Measurements from ENCODE around the gene CYLC1. TPM values are rescaled to one million over a fixed set of nuclear protein-coding genes. Genes with fewer than 3 reads are reported as not detected.

The CYLC1 gene, protein sequence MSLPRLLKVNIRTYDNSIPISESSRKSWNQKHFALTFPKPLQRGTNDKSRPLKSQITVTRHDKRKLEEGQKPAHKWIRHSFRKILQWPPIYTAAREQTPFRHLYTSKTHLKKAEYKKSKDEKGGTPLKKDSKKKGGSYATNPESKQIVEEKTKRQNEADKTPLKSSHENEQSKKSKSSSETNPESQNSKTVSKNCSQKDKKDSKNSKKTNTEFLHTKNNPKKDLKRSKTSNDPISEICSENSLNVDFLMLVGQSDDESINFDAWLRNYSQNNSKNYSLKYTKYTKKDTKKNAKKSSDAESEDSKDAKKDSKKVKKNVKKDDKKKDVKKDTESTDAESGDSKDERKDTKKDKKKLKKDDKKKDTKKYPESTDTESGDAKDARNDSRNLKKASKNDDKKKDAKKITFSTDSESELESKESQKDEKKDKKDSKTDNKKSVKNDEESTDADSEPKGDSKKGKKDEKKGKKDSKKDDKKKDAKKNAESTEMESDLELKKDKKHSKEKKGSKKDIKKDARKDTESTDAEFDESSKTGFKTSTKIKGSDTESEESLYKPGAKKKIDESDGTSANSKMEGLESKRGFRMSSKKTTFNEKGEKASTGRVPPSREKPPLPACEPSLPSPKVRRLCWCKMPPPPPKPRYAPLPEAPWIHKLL
- total RNA-seq = not detected

DNA sequence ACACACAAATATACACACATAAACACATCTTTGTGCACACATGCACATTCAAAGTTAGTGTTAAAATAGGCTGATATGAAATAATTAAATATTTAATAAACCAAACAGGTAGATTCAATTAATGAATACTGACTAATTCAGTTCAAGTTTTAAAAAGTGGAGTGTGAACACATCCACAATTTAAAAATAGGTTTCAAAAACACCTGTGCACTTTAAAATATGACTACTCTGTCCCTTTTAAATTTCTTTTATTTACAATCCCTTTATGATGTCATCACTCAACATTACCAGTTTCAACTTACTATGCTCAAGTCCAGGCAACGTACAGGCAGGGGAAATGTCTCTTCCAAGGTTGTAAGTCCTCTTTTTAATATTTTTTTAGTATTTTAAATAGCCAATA lies at the start of gene CYLC1:
Gene CYLC1, plus strand, starts transcription at position 301 of the 400 bp plus-strand sequence. Its CDS starts 37 bp downstream, at position 338.
- DNase-seq (ENCODE audit: low spot score) = no peak

DNA sequence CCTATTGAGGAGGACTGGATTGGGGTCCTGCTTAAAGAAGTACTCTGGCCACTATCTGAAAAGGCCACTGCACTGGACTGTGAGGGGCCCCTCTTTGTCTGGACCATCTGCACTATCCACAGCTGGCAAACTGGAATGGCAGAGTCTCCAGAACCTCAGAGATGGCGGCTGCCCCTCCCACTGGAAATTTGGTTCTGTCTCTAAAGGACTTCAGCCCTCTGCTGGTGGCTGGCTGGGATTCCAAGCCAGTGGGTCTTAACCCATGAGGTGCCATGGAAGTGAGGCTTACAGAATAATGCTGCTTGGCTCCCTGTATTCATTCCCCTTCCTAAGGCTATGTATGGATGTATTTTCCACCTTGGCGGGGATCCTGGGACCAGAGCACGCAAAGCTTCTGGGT lies 41.6 kb upstream of the CYLC1 start:
- DNase-seq (ENCODE audit: low spot score) = no peak

DNA sequence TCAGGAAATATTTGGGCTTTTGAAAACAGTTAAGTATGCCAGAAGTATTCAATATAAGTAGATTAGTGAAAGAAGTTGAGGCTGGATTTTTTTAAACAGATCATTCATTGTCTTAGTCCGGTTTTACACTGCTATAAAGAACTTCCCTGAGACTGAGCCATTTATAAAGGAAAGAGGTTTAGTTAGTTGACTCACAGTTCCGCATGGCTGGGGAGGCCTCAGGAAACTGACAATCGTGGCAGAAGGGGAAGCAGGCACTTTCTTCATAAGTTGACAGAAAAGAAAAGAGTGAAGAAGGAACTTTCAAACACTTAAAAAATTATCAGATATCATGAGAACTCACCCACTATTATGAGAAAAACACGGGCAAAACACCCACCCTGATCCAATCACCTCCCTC lies 31.1 kb upstream of the CYLC1 start:
- no peak for DNase-seq (ENCODE audit: low spot score)

DNA sequence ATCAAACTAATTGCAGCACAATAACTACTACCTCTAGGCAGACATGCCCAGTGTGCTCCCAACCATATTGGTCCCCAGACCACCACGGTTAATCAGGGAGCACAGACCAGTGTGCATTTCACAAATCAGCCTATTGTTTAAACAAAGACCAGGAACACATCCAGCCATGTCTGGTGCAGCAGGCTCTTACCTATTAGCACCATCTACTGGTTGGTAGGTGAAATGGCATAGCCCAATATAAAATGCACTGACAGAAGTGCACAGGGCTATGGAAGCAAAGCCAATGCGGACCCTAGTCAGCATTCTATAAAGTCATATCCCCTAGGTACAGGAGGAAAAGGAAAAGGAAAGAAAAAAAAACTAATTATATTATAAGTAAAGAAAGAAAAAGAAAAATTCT lies 15.5 kb upstream of the CYLC1 start:
- no peak for DNase-seq (ENCODE audit: low spot score)

DNA sequence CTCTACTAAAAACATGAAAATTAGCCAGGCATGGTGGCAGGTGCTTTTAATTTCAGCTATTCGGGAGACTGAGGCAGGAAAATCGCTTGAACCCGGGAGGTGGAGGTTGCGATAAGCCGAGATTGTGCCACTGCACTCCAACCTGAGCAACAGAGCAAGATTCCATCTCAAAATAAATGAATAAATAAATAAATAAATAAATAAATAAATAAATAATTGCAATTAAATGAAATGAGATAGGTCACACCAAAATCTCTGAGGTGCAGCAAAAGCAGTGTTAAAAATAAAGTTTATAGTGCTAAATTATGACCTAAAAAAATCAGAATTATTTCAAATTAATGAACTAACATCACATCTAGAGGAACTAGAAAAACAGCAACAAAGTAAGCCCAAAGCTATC lies 13.6 kb upstream of the CYLC1 start:
- DNase-seq (ENCODE audit: low spot score) = no peak

GRCh38 chrX:83888585-83888984 lies 27.6 kb downstream of the CYLC1 start:
- no peak for DNase-seq (ENCODE audit: low spot score)

GRCh38 chrX:83892433-83892832 lies 31.5 kb downstream of the CYLC1 start:
- no peak for DNase-seq (ENCODE audit: low spot score)

DNA sequence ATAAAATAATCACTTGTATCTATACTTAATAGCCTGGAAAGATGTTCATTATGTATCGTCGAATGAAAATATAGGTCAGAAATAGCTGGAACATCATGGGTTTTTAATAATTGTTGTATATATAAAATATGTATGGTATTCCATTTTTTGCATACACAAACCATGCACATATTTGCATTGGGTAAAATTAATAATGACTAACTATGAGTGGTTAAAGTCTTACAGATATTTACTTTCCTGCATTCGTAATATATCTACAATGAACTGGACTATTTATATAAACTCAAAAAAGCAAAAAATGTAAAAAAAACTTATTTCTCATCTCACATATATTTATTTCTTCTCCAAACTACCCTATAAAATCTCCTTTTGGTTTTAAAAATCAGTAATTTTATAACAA lies 46.0 kb downstream of the CYLC1 start:
- DNase-seq (ENCODE audit: low spot score) = no peak

- no peak for DNase-seq (ENCODE audit: low spot score)
These were observed 55.6 kb downstream of the CYLC1 start for GRCh38 chrX:83916525-83916924.

DNA sequence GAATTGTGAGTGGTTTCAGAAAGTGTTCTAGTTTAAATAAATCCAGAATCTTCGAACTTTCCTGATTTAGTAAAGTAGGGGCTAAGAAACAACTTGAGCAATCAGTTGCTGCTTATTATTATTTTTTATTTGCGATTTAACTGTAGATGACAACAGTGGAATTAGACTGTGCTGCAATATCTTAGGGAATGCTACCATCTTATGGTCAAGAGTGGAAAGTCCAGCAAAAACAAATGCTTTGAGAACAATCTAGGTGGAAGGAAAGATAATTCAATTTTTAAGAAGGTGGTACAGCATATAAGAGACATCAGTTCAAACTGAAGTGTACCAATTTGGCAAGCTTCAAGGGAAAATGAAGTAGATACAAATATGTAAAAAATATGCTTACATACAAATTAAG lies 73.3 kb downstream of the CYLC1 start:
- DNase-seq (ENCODE audit: low spot score) = no peak

Measured in ureter (tissue), 1 donor.